GM18511 (cell line): Measurements from ENCODE around the gene ATXN7L1.
"Not testable (repeated sequence)": the region's sequence is repeated elsewhere in the genome, so short reads cannot be mapped to it uniquely, and the experiment has no call there.

Experiments
- ATAC-seq: cut with Tn5 transposase; IDR thresholded peaks from one replicate; pipeline ENCODE4 v1.9.1; 2021; ENCODE audit warnings: mild to moderate bottlenecking, moderate library complexity; ENCODE audit not compliant: unreplicated experiment

ATXN7L1 gene

DNA sequence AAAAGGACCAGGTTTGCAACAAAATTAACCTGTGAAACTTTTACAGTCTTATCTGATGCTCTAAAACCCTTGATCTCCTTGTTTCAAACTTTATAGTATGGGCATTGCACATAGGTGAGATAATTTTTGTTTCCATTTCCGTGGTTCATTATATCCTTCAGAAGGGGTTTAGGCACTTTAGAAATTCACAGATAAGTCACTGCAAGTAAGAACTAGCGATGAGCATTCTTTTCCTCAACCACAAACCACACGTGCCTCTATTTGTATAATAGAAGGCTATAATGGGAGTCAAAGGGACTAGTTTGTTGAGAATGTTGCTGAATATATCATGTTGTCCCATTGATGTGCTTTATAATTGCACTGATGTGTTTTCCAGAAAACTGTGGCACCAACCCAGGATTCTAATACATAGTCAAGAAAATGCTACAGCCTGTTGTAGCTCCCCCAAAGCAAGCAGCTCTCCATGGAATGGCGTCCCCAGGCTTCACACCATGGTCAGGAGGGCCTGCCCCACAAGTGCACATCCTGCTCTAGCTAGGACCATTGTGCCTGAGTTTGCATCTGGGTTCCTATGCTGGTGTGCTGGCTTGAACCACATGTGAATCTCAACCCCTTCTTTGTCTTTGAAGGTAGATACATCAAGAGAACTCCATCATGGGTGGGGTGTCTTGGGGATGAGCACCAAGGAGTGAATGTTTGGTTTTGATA is 14.0 kb upstream of the ATXN7L1 start:
- no peak for ATAC-seq

DNA sequence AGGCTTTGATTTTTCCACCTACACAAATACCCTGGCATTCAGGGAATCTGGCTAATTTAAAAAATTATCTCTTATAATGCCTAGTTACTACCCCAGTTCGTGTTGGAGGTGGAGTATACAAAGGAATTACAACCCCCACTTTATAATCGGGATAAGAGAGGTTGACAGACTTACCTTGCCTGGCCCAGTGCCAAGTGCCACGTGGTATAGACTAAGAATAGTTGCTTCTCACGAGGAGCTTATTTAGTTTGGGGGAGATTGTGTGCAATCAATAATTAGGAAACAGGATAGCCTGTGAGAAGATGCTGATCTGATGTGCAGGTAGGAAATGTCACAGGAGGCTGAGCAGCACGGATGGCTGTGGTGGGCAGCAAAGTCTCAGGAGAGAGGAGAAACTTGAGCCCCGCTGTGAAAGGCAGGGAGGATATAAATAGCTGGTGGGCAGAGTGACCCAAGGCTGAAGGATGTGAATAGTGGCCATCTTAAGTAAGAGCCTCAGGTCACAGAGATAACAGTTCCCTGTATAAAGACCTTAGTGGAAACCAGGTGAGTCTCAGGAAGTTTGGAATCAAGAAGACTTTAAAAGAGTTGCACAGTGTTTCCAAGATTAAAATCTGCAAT is 11.3 kb upstream of the ATXN7L1 start:
- ATAC-seq, result no peak

DNA sequence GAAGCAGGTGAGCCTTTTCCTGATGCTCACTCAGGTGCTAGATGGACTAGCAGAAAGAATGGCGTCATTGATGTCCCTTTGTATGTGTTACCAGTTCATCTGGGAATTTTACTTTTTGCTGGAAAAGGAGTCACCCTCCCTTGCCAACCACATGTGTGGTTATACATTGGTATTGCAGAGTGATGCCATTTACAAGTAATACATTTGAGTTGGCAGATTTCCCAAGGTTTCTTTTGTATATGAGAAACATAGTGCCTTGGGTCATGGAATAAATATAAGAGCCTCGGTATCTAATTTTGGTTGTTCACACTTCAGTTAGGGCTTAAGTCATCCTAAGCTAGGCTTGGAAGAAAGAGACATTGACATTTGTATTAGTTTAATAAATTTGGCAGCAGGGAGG is 10.4 kb upstream of the ATXN7L1 start:
- no peak for ATAC-seq

DNA sequence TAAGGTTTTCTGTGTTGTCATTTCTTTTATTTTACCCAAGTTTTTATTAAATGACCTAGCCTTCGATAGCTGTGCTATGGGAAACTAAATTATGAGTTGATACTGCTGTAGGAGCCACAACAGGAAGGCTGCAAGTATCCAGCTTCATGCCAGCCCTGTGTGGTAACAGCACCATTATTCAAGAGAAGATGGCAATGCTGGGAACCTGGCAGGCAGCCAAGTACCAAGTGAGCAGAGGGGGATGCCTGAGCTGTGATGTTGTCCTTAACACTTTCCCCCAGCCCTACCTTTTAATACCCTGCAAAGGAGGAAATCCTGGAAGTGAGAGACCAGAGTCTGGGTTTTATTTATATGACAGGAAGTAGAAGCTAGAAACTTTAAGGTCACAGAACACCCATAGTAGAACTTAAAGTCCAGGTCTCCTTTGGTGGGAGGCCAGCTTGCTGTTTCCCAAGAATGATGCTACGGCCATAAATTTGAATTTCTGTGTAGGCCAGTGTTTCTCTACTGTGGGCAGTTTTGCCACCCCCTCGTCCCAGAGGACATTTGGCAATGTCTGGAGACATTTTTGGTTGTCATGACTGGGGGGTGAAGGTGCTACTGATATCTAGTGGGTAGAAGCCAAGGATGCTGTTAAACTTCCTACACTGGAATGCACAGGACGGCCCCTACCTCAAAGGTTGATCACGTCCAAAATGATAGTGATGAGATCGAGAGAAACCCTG is 9.2 kb upstream of the ATXN7L1 start:
- no peak for ATAC-seq

DNA sequence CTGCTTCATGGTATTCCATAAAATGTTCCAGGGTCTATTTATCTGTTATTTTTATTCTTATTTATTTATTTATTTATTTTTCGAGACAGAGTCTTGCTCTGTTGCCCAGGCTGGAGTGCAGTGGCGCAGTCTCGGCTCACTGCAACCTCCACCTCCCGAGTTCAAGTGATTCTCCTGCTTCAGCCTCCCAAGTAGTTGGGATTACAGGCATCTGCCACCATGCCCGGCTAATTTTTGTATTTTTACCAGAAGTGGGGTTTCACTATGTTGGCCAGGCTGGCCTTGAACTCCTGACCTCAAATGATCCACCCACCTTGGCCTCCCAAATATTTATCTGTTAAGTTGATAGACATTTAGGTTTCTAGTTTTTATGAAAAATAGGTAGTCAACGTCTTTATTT is 6.8 kb upstream of the ATXN7L1 start:
- ATAC-seq, result not testable (repeated sequence)

DNA sequence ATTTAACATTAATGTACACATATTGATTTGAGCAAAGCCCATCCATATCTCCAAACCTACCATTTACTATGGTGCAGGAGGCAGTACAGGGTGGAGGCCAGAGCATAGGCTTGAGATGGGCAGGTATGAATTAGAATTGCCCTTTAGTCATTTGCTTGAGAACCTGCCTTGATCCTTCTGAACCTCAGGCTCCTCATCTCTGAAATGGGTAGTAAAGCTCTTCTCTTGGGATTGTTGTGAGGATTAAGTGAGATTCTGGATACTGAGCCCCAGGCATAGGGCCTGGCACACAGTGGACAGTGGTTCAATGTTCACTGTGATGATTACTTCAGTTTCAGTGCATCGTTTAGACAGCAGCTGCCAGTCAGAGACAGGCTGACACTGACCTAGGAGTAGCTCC is 5.0 kb upstream of the ATXN7L1 start:
- ATAC-seq, result no peak

DNA sequence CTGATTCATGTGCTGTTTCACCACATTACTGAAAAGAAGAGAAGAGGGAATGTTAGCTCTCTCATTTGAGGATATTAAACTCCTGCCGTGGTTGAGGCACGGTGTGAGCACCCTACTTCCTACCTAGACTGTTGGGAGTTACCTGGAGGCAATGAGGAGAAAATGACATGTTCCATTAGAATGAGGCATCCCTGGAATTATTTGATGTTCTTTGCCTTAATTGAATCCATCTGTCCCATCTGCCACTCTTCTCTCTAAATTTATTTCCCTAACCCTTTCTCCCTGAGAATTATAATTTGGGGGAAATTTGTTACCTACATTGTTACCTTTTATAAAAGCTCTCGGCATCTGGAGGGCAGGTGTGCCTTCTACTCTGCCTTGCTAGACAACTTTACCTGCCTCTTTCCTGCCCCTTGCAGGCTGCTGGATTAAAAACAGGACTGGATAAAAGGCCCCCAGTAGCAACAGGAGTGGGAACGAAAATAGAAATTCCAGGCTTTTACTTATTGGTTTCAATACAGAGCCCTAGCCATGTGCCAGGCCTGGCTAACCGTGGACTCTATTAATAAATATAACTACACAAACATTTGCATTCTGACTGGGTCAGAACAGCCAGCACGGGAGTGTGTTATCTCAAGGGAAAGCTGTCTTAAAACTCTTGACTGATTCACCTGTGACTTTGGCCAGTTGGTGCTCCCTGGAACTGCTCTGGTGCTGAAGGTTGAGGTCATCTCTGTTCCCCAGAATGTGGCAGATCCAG is 4.4 kb upstream of the ATXN7L1 start:
- ATAC-seq, result no peak

DNA sequence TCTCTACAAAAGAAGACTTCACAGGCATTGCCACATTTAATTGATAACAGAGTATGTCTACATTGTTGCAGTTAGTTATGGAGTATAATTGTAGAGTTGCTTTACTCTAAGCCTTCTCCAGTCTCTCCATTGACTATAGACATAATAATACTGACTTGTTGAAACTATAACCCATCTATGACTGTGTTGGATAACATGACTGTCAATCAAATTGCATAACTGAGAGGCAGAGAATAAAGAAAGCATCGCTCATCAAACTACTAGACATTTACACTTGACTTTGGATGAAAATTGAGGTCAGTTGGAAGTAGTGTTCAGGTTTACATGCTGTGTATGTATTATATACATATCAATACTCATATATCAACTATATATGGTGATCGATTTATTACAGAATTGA is 3.4 kb upstream of the ATXN7L1 start:
- ATAC-seq, result no peak

DNA sequence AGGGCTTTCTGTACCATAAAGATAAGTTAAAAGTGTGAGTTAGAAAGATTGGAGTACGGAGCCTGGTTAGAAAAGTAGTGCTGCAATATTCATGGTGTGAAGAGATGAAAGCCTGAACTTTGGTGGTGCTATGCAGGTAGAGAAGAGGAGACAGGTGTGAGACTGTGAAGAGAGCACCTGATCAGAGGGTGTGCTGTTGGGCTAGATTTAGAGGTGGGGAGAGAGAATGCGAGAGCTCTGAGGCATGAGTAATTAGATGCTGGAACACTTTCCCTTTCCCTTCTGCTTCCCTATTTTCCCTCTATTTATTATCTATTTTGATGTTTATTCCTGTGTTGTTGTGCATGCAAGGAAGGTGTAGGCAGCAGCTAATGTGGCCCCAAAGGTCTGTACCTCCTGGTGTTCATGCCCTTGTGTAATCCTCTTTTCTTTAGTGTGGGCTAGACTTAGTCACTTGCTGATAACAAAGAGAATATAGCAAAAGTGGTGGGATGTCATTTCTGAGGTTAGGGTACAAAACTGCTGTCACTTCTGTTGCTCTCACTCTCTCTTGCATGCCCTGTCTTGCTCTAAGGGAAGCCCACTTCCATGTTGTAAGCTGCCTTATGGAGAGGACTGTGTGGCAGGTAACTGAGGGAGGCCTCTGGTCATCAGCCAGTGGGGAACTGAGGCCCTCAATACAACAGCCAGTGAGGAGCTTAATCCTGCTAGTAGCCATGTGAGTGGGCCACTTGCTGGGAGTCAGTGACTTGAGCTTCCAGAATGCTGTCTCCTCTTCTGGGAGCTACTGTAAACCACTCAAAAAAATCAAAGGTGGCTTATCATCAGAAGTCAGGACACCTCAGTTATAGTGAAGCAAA is 2.6 kb upstream of the ATXN7L1 start:
- ATAC-seq, result no peak

DNA sequence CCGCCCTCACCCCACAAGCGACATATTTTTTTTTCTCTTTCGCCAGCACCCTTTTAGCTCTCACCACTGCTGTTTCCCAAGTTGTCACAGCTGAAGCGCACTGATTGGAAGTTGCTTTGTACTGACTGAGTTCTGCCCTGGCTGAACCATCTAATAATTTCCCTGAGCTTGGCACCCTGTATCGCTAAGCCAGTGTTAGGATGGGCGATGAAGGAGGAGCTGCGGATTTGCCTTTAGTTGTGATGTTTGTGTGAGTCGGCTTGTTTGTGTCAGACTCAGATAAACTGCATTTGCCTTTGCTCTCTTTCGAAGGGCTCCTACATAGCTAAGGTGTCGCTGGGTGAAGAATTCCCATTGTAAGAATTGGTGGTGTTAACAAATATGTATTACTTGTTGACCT is 1.3 kb upstream of the ATXN7L1 start:
- no peak for ATAC-seq

DNA sequence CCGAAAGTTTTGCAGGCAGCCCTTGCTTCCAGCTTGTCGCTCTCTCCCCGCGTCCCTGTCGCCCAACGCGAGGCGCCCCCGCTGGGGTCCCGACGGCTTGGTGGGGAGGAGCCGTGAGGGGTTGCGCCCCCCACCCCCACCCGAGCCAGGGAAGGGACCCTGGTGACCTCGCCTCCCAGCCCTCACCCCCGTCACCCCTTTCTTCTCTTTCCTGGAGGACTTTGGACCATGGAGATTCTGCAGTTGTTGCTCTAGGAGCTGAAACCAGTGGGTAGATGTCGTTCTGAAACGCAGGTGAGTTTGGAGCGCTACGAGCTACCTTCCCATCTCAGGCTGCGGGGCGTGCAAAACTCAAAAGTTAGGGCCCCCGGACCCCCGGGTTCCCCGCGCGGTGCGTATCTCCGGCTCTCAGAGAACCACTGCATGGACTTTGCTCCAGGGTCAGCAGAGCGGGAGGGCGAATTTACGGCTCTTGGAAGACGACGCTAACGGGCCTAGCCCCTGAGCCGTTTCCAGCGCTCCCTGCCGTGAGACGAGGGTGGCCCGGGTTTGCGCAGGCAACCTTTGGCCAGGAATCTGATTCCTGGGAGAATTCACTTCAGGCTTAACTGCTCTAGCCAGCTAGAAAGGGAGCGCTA is 684 bp upstream of the ATXN7L1 start:
- no peak for ATAC-seq

DNA sequence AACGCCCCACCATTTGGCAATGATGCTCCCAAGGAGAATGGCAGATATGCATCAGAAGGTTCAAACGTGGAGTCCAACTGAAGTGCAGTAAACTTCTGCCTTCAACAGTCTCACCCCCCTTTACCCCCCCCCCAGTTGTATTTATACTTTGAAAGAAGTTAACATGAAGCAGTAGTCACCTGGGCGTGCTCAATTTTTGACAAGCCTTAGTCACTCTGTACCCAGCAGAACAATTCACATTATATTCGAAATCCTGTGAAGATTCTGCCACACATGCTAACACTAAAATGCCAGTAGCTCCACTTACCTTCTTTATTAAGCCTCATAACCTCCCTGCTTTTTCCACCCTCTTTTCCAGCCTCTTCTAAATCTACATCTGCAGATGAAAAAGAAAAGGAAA is 894 bp downstream of the ATXN7L1 start:
- no peak for ATAC-seq

DNA sequence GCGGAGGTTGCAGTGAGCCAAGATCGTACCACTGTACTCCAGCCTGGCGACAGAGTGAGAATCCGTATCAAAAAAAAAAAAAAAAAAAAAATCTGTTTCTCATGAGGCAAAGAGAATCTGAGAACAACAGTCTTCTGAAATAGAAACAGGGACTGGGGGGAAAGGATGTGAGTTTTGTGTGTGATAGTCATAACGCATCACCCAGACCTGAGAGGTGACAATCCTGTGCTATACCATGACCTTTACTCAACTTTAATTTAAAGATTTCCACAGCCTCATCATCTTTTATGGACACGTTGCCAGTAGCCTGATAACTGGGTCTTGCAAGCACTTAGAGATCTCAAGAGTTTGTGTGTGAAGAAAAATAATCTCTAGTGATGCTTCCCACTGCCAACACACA is 2.3 kb downstream of the ATXN7L1 start:
- ATAC-seq, result no peak

DNA sequence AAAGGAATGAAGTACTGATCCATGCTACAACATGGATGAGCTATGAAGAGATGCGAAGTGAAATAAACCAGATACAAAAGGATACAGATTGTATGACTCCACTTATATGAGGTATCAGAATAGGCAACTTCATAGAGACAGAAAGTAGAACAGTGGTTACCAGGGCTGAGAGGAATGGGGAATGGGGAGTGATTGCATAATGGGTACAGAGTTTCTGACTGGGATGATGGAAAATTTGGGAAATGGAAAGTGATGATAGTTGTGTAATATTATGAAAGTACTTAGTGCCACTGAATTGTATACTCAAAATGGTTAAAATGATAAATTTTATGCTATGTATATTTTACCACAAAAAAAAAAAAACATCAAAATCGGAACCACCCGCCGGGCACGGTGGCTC is 3.9 kb downstream of the ATXN7L1 start:
- ATAC-seq, result no peak

DNA sequence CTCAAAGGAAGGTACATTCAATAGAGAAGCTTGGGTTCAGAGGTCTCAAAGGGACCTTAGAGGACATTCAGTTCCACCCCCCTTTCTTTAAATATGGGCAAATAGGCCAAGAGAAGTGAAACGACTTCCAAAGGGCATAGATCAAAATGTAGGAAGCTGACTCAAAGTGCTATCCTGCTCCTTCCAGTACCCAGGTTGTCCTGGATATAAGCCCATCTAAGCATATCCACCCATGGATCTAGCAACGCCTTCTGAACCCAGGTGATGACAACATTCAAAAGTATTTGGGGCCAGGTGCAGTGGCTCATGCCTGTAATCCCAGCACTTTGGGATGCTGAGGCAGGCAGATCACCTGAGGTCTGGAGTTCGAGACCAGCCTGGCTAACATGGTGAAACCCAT is 5.3 kb downstream of the ATXN7L1 start:
- no peak for ATAC-seq

DNA sequence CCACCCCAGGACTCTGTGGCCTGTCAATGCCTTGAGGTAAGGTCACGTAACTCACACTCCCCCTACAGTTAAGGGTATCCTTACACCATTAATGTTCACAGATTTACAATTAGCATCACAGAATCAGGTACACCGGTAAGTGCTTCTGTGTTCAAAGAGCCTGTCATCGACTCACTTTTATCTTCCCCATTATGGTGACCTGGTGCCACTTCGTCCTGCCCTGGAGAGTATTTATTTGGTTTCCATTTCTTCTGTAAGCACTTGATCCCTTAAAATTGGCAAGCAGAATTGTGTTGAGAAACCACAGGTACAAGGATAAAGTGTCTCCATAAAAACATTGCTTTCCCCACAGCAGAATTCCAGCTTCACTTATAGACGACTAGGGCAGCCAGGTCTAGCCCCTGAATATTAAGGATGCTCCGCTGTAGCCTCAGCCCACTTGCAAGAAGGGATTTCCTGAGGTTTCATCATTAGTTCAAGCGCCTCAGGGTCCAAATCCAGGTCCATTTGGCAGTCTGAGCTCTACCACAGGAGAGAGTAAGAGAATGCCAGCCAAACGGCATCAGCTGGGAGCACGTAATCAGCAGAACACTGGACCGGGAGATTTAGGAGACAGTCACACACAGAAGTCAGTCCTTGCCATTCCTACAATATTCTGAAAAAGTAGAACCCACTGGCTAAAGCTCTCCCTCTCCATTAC is 10.1 kb downstream of the ATXN7L1 start:
- ATAC-seq, result no peak

DNA sequence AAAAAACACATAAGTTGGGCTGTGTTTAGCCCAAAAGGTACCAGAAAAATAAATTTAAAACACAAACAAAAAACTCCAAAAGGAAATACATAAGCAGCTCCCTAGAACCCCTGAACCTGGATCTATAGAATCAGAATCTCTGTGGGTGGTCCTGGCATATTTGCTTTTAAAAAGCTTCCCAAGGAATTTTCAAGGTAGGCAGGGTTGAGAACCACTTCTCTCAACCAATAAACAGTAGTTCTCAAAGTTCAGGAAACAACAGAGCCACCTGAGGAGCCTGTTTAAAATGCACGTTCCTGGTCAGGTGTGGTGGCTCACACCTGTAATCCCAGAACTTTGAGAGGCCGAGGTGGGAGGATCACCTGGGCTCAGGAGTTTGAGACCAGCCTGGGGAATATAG is 12.5 kb downstream of the ATXN7L1 start:
- no peak for ATAC-seq

DNA sequence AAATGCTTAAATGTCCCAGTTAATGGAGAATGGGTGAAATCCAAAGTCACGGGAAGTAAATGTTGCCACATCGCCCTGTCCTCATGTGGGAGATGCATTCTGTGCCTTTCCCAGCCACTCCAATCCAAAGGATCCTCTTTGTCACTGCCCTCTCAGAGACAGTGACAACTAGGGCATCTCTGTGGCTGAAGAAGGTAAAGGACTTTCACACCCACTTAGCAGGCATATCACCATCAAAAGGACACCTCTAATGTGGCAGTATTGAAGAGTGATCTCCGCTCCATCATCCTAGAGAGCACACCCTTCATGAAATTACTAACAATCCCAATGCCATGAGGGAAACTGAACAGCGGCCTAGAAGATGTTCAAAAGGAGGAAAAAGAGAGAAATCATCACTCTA is 13.6 kb downstream of the ATXN7L1 start:
- ATAC-seq, result no peak

DNA sequence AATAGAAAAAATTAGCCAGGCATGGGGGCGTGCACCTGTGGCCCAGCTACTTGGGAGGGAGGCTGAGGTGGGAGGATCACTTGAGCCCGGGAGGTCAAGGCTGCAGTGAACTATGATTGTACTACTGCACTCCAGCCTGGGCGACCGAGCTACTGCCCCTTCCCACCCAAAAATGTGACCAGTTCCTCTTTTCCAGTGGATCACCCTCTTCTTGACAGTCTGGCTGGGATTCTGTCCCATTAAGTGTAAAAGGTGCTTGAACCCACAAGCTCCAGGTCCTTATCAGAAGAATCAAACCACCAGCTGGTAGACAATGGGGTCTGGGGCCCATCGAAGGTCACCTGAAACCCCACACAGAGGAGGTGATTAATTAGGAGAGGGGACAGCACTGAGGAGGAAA is 14.1 kb downstream of the ATXN7L1 start:
- ATAC-seq, result no peak

DNA sequence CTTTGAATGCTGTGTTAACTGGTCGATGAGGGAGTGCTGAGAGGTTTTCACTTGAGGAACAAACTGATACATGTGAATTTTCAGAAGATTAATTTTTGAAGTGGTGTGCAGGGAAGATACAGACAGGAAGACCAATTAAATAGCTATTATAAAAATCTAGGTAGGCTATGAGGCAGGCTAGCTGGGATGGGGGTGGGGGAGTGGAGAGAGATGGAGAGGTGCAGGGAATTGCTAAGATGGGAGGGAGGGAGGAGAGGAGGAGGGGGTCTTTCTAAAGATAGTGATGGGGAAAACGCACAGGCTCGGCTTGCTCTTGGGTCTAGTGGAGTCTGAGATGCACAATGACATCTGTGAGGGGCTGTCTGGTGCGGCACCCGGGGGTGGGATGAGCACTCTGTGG is 15.2 kb downstream of the ATXN7L1 start:
- no peak for ATAC-seq
